Measurements from ENCODE around the gene IAPP.
"Not testable (repeated sequence)": the region's sequence is repeated elsewhere in the genome, so short reads cannot be mapped to it uniquely, and the experiment has no call there.

IAPP gene

DNA sequence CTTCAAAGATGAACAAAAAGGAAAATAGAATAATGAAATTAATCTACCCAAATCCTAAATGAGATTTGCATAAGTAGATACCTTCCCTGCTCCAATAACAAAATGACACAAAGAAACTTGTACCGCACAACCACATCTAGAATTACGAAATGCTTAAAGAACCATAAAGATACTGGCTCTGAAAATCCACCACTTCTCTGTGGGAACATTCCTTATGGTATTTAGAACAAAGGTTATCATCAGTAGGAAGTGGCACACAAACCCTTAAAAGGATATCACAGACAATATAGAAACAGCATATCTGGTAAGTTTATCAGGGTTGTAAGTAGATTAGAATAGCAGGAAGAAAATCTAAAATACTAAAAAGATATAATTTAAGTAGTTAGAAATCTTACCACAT is 11.6 kb downstream of the IAPP start:
- no peak for DNase-seq

GRCh38 chr12:21387174-21387573 is 14.5 kb downstream of the IAPP start:
- DNase-seq, result no peak

DNA sequence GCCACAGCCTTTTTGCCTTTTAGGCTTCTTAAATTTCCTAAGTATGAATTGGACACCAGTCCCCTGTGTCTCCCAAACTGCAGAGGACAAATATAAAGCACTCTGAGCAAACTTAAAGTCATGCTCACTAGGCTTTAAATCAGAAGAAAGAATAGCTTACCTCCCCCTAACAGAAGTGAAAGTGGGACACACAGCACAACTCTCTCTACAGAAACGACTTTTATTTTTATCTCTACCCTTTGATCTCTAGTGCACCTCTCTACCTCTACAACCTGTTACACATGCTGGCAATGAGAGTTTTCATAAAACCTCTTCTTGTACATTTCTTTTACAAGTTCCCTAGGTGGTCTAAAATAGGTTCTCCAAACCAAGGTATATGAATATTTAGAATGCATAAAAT is 19.7 kb downstream of the IAPP start:
- DNase-seq, result no peak

DNA sequence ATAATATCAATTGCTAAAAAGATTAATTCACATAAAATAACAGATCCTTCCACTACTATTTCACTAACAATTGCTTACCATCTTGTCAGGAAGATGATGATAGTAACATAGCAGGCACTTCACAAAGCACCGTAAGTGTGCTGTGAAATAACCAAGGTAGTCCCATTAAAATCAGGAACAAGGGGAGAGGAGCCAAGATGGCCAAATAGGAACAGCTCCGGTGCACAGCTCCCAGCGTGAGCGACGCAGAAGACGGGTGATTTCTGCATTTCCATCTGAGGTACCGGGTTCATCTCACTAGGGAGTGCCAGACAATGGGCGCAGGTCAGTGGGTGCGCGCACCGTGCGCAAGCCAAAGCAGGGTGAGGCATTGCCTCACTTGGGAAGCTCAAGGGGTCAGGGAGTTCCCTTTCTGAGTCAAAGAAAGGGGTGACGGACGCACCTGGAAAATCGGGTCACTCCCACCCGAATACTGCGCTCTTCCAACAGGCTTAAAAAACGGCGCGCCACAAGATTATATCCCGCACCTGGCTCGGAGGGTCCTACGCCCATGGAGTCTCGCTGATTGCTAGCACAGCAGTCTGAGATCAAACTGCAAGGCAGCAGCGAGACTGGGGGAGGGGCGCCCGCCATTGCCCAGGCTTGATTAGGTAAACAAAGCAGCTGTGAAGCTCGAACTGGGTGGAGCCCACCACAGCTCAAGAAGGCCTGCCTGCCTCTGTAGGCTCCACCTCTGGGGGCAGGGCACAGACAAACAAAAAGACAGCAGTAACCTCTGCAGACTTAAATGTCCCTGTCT is 22.3 kb downstream of the IAPP start:
- not testable (repeated sequence) for DNase-seq

- no peak for DNase-seq
These were observed 40.9 kb downstream of the IAPP start for GRCh38 chr12:21413369-21414277.

DNA sequence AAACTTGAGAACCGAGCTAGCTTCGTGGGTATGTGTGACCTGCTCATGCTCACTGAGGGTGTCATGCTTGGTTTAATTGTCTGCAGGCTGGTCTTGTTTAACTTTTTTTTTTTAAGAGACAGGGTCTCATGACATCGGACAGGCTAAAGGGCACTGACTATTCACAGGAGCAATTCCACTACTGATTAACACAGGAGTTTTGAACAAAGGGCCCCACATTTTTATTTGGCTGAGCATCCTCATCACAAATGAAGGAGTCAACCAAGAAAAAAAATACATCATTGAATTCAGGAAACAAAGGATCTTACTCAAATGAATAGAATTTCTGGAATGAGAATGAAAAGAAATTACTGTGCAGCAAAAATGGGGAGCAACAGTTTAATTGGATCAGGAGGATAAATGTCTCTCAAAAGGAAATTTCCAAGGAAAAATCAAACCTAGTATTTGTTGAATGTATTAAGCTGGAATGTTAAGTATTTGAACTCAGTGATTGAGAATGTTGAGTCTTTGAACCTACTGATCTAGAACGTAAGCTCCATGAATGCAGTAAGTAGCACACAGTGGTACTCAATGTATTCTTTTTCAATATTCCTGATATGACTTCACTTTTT is 43.9 kb downstream of the IAPP start:
- no peak for DNase-seq

DNA sequence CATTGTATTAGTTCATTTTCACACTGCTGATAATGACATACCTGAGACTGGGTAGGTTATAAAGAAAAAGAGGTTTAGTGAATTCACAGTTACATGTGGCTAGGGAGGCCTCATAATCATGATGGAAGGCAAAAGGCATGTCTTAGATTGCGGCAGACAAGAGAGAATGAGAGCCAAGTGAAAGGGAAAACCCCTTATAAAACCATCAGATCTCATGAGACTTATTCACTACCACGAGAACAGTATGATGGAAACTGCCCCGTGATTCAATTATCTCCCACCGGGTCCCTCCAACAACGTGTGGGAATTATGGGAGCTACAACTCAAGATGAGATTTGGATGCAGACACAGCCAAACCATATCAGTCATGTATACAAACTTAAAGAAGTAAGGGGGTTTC is 45.7 kb downstream of the IAPP start:
- DNase-seq, result not testable (repeated sequence)

GRCh38 chr12:21419009-21419699 is 46.5 kb downstream of the IAPP start:
- DNase-seq, result not testable (repeated sequence)

- no peak for DNase-seq
These were observed 55.5 kb downstream of the IAPP start for GRCh38 chr12:21428241-21428640.
